ENCODE measurements around the gene GSPT1.
"Not testable (repeated sequence)": the region's sequence is repeated elsewhere in the genome, so short reads cannot be mapped to it uniquely, and the experiment has no call there.

GSPT1 gene

DNA sequence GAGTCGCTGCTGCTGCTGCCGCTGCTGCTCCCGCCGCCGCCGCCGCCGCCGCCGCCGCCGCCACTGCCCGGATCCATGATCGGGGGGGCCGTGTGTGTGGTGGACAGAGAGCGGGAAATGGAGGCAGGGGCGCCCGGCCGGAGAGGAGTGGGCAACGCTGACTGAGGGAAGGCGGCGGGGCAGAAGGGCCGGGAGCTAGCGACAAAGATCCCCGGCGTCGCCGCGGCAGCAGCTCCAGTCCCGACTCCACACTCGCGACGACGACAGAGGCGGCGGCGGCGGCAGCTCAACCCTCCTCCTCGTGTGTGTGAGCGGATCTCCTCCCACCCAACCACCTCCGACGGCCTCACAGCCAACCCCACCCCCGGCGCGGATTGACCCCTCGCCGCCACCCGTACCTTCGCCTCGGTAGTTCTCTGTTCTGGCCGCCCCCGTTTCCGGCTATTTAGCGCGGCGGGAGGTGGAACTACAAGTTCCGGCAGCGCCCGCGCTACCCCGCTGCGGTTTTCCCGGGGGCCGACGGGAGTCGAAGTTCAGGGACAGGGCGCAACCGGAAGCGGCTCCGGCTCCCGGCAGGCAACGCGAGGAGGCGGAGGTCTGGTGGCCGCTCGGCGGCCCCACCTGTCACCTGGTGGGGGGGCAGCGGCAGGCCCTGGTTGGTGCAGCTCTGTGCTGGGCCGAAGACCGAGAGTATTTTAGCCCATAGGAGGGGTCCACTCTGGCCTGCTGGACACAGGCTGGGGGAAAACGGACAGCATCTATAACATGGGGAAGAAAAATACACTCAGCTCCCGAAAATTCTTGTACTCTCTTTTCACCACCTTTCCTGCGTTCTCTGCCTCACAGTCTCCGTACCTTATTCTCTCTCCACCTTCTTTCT lies at the start of gene GSPT1:
Gene GSPT1, minus strand, starts transcription at position 313 of the 880 bp plus-strand sequence. Its CDS starts 236 bp downstream, at position 77.
- DNase-seq (ENCODE audit: low spot score) (peak; percentile 98), FAIRE-seq (peak; percentile 87)

- DNase-seq (ENCODE audit: low spot score), result no peak
- no peak for FAIRE-seq
Observed at GRCh38 chr16:11964761-11965551, 49.2 kb upstream of the GSPT1 start, which contains the start of gene TNFRSF17. TNFRSF17 (plus strand) TSS chr16:11965210; CDS start chr16:11965325, 115 bp downstream.

- DNase-seq (ENCODE audit: low spot score), result no peak
- no peak for FAIRE-seq
Observed at GRCh38 chr16:11963706-11964105, 48.0 kb upstream of the GSPT1 start.

- not testable (repeated sequence) for DNase-seq (ENCODE audit: low spot score); FAIRE-seq
Observed at GRCh38 chr16:11962978-11963377, 47.2 kb upstream of the GSPT1 start.

GRCh38 chr16:11962457-11962856 lies 46.7 kb upstream of the GSPT1 start:
- not testable (repeated sequence) for FAIRE-seq; DNase-seq (ENCODE audit: low spot score)

DNA sequence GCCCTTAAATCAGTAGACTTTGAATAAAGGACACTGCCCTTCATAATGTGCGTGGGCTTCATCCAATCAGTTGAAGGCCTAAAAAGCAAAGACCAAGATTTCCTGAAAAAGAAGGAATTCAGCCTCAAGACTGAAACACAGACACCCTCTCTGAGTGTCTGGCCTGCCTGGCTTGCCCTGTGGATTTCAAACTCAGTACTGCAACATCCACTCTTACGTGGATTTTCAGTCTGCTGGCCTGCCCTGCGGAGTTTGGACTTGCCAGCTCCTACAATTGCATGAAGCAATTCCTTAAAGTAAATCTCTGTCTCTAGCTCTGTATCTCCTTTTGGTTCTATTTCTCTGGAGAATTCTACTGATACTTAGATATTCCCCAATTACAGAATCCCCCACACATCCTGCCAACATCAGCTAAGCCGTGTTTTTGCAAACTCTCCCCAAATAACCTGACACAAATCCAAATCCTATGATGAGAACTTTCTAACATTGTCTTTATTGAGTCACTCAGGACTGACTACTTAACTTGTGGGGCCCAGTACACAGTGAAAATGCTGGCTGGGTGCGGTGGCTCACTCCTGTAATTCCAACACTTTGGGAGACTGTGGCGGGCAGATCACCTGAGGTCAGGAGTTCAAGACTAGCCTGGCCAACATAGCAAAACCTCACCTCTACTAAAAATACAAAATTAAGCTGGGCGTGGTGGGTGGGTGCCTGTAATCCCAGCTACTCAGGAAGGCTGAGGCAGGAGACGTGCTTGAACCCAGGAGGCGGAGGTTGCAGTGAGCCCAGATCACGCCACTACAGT lies 42.0 kb upstream of the GSPT1 start:
- DNase-seq (ENCODE audit: low spot score), result no peak
- FAIRE-seq, result no peak

GRCh38 chr16:11956558-11956957 lies 40.8 kb upstream of the GSPT1 start:
- FAIRE-seq, result no peak
- DNase-seq (ENCODE audit: low spot score), result no peak

GRCh38 chr16:11955713-11956123 lies 40.0 kb upstream of the GSPT1 start:
- peak; percentile 73 for DNase-seq (ENCODE audit: low spot score)
- no peak for FAIRE-seq

- DNase-seq (ENCODE audit: low spot score); FAIRE-seq: not testable (repeated sequence)
Observed at GRCh38 chr16:11953576-11953975, 37.8 kb upstream of the GSPT1 start.

DNA sequence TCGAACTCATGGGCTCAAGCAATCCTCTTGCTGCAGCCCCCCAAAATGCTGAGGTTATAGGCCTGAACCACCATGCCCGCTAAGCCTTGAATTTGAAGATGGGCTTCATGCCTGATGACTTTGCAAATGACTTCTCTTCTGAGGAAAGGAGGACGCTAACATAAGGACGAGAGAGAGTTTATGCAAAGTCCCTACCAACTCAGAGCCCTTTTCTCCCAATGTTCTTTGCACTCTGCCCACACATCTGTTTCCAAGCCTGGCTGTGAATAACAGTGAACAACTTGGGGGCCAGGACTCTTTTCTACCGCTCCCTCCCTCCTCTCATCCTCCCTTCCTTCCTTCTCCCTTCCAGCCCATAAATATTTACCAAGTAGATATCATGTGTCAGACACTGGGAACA lies 34.6 kb upstream of the GSPT1 start:
- DNase-seq (ENCODE audit: low spot score) (no peak), FAIRE-seq (no peak)

DNA sequence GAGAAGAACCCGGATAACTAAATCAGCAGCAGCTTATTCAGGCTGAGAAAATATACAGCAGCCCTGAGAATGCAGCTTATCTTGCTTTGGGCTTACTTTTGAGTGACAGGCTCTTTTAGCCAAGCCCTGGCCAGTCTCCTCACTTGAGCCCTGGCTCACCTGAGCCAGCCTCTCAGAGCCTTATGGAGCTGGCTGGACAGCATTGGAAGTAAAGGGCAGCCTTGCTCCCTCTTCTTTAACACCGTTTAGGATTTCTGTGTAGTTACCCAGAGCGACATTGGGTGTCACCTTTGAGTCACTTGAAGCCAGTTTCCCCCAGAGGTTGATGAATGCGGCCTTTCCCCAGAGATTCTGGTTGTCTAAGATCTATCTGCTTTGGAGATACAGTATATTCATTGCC lies 33.8 kb upstream of the GSPT1 start:
- FAIRE-seq (no peak), DNase-seq (ENCODE audit: low spot score) (peak; percentile 55)

DNA sequence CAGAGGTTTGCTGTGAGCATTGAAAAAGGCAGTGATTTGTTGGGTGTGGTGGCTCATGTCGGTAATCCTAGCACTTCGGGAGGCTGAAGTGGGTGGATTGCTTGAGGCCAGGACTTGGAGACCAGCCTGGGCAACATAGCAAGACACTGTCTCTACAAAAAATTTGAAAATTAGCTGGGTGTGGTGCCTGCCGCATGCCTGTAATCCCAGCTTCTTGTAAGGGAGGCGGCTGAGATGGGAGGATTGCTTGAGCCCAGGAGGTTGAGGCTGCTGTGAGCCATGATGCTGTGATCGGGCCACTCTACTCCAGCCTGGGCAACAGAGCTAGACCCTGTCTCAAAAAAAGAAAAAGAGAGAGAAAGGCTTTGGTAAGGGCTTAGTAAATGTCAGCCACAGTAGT lies 33.1 kb upstream of the GSPT1 start:
- FAIRE-seq (no peak), DNase-seq (ENCODE audit: low spot score) (no peak)

DNA sequence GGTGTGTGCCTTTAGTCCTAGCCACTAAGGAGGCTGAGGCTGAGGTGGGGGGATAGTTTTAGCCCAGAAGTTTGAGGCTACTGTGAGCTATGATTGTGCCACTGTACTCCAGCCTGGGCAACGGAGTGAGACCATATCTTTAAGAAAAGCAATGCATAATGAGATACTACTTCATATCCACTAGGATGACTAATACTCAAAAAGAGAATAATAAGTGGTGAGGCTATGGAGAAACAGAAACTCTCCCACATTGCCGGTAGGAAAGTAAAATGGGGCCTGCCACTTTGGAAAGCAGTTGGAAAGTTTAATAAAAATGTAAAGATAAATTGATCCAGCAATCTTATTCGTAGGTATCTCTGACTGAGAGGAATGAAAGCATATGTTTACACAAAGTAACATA lies 30.7 kb upstream of the GSPT1 start:
- FAIRE-seq (no peak), DNase-seq (ENCODE audit: low spot score) (no peak)

DNA sequence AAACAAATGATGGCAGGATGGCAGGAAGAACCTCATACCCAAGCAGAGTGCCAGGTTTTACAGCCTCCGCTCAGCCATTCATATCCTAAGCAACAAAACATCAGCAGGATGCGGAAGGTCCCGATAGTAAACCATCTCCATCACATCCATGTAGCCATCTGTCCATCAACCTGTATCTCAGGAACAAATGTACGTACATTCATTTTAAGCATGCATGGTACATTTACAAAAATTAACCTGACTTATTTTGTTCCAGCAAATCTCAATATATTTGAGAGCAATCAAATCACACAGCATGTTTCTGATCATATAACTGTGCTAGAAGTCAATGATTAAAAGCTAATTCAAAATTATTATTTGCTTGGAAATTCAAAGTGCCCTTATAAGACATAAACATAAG lies 26.2 kb upstream of the GSPT1 start, which contains the start of gene NPIPB2:
Gene NPIPB2, minus strand, starts transcription at position 101 of the 400 bp plus-strand sequence. Its CDS starts 0 bp downstream, at position 101.
- FAIRE-seq; DNase-seq (ENCODE audit: low spot score): not testable (repeated sequence)

DNA sequence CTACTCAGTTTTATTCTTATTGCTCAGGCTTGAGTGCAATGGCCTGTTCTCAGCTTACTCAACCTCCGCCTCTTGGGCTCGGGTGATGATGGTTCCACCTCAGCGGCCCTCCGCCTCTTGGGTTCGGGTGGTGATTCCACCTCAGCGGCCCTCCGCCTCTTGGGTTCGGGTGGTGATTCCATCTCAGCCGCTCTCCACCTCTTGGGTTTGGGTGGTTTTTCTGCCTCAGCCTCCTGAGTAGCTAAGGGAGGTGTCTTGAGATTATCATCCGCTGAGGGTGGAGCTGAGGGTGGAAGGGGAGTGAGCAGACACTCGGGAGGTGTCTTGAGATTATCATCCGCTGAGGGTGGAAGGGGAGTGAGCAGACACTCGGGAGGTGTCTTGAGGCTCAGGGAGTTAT lies 11.6 kb upstream of the GSPT1 start:
- DNase-seq (ENCODE audit: low spot score); FAIRE-seq: not testable (repeated sequence)

- not testable (repeated sequence) for FAIRE-seq; DNase-seq (ENCODE audit: low spot score)
Observed at GRCh38 chr16:11924046-11924445, 8.3 kb upstream of the GSPT1 start.

DNA sequence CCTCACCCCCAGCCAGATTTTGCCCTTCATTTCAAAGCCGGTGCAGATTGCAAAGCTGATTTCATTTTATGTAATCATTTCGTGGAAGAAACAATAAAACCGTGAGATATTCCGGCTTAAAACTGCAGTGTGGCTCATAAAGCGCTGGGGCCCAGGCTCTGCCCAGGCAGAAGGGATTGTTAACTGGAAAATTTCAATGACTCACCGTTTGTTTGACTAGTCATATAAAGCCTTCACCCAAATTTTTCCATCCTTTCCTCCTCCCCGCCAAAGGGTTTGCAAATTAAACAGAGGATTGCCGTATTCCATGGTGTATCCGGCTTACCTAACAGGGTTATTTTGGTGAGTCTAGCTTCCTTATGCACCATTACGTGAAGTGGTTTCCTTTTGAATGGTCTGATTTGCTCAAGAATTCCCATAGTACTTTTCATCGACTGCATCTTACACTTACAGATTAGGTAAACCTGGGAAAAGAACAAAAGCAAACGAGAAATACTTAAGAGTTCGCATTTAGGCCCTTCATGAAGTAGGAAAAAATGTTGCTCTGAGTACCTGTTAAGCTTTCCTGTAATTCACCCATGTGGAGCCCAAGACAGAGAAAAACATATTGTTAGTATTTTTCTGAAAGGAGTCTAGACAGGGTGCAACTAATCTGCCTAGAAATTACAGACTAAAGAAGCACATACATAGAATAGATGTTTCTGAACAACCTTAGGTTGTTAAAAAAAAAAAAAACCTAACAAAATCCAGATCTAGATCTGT lies 949 bp upstream of the GSPT1 start:
- DNase-seq (ENCODE audit: low spot score) (peak; percentile 74), FAIRE-seq (no peak)

- DNase-seq (ENCODE audit: low spot score) (peak; percentile 35), FAIRE-seq (no peak)
Observed at GRCh38 chr16:11915114-11915643, 577 bp downstream of the GSPT1 start.

GRCh38 chr16:11914210-11915113 lies 1.3 kb downstream of the GSPT1 start:
- DNase-seq (ENCODE audit: low spot score) (peak; percentile 21), FAIRE-seq (no peak)

All from urothelium cell line (cell line).